Activated naive CD4-positive, alpha-beta T cell treated with anti-CD3 and anti-CD28 coated beads, Interleukin-2, amount 10 ng/mL, durations not matched to agents 7 days and 5 days (primary cell): ENCODE measurements around the gene CAMK2A.
"Not testable (repeated sequence)": the region's sequence is repeated elsewhere in the genome, so short reads cannot be mapped to it uniquely, and the experiment has no call there.

Experiments used
- CTCF ChIA-PET: fragments of 350-600 bp; sonication (Branson Sonifier 250); formaldehyde crosslinking; loops from one replicate; lab custom pipeline; 2021; ENCODE audit warnings: antibody characterized with exemption; lab: Charles Lee
- DNase-seq: peaks from one replicate; pipeline ENCODE4 v3.0.0-alpha.2; 2020
- H3K27ac Mint-ChIP-seq: one replicate; pipeline ENCODE4 v1.8.0; 2021; ENCODE audit warnings: mild to moderate bottlenecking, moderate library complexity, mixed read lengths
- H3K27me3 Mint-ChIP-seq: one replicate; pipeline ENCODE4 v1.8.0; 2021; ENCODE audit warnings: mild to moderate bottlenecking, mixed read lengths
- H3K36me3 Mint-ChIP-seq: one replicate; pipeline ENCODE4 v1.8.0; 2021; ENCODE audit warnings: mixed read lengths
- H3K4me1 Mint-ChIP-seq: one replicate; pipeline ENCODE4 v1.8.0; 2021; ENCODE audit warnings: mixed read lengths
- H3K4me3 Mint-ChIP-seq: one replicate; pipeline ENCODE4 v1.8.0; 2021; ENCODE audit warnings: mild to moderate bottlenecking, moderate library complexity, mixed read lengths
- H3K9me3 Mint-ChIP-seq: one replicate; pipeline ENCODE4 v1.8.0; 2021; ENCODE audit warnings: mixed read lengths

Gene CAMK2A

DNA sequence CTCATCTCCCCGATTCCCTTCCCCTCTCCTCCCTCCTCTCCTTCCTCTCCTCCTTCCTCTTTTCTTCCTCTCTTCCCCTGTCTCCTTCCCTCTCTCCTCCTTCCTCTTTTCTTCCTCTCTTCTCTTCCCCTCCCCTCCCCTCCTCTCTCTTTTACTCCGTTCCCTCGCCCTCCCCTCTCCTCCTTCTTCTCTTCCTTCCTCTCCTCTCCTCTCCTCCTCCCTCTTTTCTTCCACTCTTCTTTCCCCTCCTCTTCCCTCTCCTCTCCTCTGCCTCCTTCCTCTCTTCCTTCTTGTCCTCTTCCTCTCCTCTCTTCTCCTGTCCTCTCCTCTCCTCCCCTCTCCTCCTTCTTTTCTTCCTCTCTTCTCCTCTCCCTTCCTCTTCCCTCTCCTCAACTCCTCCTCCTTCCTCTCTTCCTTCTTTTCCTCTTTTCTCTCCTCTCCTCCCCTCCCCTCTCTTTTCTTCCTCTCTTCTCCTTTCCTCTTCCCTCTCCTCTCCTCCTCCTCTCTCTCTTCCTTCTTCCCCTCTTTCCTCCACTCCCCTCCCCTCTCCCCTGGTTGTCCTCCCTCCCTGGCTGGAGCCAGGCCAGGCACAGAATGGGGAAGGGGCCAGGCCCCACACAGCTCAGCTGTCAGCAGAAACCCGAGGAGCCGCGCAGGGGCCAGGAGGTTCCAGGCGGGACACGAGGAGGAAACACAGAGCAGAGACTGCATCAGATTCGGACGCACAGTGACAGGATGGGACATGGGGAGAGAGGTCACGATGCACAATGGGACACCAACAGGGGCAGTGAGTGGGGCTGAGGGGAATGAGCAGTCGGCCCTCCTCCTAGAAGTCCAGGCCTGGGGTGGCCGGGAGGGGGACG is 48.0 kb downstream of the CAMK2A start:
- H3K27ac Mint-ChIP-seq, result no peak overlapping the region

DNA sequence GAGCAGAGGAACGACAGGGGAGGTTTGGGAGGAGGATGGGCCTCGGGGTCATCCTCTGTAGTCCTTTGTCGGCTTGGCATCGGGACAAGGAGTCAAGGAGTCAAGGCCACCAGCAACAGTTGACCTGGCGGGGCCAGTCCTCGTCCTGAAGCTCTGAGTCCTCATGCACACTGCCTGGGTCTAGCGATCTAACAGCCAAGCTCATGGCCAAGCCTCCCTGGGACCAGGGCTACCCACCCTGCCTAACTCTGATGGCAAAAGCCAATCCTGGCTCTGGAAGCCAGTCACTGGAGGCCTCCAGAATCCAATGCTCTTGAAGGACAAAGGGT is 49.8 kb downstream of the CAMK2A start:
- H3K36me3 Mint-ChIP-seq, result no peaks in the 10 kb centered on the region
- H3K27ac Mint-ChIP-seq, result no peak overlapping the region
- H3K4me1 Mint-ChIP-seq, result no peaks in the 10 kb centered on the region
- peaks cover 21% of the 10 kb centered on the region for H3K27me3 Mint-ChIP-seq
- DNase-seq, result no peak
- no peaks in the 10 kb centered on the region for H3K9me3 Mint-ChIP-seq
- CTCF ChIA-PET, result no interaction called here
- H3K4me3 Mint-ChIP-seq, result no peak overlapping the region

More for the DNA sequence above, 48.0 kb downstream of the CAMK2A start:
- CTCF ChIA-PET, result no interaction called here
- H3K4me3 Mint-ChIP-seq, result no peak overlapping the region
- no peaks in the 10 kb centered on the region for H3K4me1 Mint-ChIP-seq
- H3K36me3 Mint-ChIP-seq, result no peaks in the 10 kb centered on the region
- H3K27me3 Mint-ChIP-seq, result peaks cover 23% of the 10 kb centered on the region
- DNase-seq, result no peak
- no peaks in the 10 kb centered on the region for H3K9me3 Mint-ChIP-seq

DNA sequence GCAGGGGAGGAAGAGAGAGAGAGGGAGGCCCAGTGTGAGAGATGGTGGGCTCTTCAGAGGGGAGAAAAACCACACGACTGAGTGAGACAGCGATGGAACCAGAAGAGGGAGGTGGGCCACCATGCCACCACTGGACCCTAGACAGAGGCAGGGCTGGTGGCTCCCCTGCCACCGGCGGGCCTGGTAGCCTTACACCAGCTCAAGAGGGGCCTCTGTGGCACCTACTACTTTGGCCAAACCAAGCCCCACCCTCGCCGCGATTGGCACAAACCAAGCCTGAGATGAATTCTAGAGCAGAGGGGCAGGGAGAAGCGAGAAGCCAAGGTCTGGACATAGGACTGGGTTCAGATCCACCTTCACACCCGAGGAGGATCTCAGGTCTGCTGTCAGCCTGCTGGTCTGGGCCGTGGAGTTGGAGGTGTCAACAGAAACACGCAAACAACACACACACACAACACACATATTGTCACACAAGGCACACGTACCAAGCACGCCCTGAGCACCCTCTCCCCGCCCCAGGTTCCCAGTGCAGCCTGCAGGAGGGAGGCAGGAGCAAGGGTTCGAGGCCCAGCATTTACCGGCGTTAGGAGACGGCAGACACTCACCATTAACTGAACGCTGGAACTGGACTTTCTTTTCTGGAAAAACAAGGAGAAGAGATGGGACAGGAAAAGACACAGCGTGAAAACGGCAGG is 50.3 kb downstream of the CAMK2A start:
- Mint-ChIP-seq H3K27me3 (peaks cover 16% of the 10 kb centered on the region), H3K4me3 (no peak overlapping the region), H3K27ac (no peak overlapping the region), H3K36me3 (no peaks in the 10 kb centered on the region), H3K4me1 (no peaks in the 10 kb centered on the region), H3K9me3 (no peaks in the 10 kb centered on the region)
- DNase-seq, result no peak
- CTCF ChIA-PET, result no interaction called here

DNA sequence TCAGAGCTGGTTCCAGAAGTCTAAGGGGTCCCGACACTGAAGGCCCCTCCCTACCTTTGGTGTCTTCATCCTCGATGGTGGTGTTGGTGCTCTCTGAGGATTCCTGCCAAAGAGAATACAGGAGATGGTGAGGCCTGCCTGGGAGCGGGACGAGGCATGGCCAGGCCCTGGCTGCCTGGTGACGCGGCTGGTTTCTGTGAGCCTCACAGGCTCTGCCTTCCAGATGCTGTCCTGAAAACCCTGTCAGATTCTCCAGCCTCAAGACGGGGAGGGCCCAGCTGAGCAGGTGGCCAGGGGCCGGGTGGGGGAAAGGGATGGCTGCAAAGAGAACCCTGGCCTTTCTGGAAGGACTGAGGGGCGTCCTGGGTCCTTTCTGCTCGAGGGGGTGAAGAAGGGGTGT is 50.9 kb downstream of the CAMK2A start:
- CTCF ChIA-PET, result no interaction called here
- Mint-ChIP-seq H3K4me3 (no peak overlapping the region), H3K36me3 (no peaks in the 10 kb centered on the region), H3K9me3 (no peaks in the 10 kb centered on the region), H3K4me1 (no peaks in the 10 kb centered on the region), H3K27me3 (peaks cover 18% of the 10 kb centered on the region), H3K27ac (no peak overlapping the region)
- no peak for DNase-seq

DNA sequence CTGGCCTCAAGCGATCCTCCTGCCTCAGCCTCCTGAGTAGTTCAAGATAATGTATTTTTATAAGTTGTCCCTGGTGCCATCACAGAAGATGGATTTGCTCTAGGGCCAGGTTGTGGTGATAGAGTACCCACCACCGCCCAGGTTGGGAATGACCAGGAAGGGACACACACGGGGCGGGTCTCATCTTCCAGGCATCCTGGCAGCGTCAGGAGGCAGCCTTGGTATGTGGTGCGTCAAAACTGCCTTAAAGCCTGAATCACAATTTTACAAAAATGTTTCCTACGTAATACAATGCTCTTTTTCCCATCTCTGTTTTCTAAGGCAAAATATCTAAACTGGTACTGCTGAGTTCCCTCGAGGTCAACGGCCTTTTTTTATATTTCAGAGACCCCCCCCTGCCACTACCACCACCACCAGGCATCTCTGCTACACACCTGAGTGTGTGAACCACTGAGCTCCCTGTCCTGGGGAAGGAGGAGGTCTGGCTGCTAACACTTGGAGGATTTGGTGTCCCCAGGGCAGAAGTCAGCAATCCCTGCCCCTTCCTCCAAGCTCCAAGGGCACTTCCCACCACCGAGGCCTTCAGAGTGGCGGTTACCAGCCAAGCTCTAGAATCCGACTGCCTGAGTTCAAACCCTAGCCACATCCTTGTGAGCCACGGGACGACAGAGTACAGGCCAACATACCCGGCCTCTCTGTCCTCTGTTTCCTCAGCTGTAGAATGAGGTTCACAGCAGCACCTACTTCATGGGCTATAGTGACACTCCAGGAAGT is 52.4 kb downstream of the CAMK2A start:
- CTCF ChIA-PET, result interaction anchor here (0.8 kb wide), 1 partner anchor 189 kb away, joined by 3 read pairs; no protein-coding TSS in a partner anchor
- no peak overlapping the region for H3K4me3 Mint-ChIP-seq
- no peaks in the 10 kb centered on the region for H3K4me1 Mint-ChIP-seq
- no peaks in the 10 kb centered on the region for H3K36me3 Mint-ChIP-seq
- H3K27me3 Mint-ChIP-seq, result peaks cover 12% of the 10 kb centered on the region
- no peak for DNase-seq
- no peaks in the 10 kb centered on the region for H3K9me3 Mint-ChIP-seq
- H3K27ac Mint-ChIP-seq, result no peak overlapping the region

DNA sequence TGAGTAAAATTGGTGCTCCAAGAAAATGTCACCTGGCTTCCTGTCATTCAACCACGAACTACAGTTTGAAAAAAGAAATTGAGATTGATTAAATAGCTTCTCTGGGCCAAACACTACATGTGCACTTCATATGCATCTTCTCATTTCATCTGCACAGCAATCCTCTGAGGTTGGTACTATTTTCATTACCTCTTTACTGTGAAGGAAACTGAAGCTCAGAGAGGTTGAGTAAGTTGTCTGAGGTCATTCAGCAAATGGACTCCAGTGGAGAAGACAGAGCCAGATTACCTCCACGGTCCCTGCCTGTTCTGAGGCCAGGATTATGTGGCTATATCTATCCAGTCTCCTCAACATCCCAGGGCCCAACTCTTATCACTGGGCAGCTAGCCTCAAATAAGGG is 53.3 kb downstream of the CAMK2A start:
- Mint-ChIP-seq H3K36me3 (no peaks in the 10 kb centered on the region), H3K9me3 (no peaks in the 10 kb centered on the region), H3K4me1 (no peaks in the 10 kb centered on the region), H3K27ac (no peak overlapping the region), H3K4me3 (no peak overlapping the region), H3K27me3 (peaks cover 7% of the 10 kb centered on the region)
- DNase-seq, result no peak
- CTCF ChIA-PET, result no interaction called here

DNA sequence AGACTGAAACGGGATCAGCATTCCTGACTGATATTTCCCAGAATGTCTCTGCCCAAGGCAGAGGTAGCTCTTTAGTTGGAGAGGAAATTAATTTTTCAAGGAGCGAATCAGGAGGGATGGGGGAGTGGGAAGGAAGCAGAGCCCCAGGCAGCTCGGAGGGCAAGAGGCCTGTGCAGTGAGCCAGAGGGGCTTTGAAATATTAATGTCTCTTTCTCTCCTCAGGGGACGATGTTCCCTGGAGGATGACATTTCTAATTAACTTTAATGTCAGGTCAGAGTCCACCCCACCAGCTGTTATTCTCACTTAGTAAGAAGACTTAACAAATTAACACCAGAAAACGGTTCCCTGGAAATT is 54.1 kb downstream of the CAMK2A start:
- Mint-ChIP-seq H3K4me1 (no peaks in the 10 kb centered on the region), H3K27me3 (peaks cover 4% of the 10 kb centered on the region), H3K36me3 (no peaks in the 10 kb centered on the region)

DNA sequence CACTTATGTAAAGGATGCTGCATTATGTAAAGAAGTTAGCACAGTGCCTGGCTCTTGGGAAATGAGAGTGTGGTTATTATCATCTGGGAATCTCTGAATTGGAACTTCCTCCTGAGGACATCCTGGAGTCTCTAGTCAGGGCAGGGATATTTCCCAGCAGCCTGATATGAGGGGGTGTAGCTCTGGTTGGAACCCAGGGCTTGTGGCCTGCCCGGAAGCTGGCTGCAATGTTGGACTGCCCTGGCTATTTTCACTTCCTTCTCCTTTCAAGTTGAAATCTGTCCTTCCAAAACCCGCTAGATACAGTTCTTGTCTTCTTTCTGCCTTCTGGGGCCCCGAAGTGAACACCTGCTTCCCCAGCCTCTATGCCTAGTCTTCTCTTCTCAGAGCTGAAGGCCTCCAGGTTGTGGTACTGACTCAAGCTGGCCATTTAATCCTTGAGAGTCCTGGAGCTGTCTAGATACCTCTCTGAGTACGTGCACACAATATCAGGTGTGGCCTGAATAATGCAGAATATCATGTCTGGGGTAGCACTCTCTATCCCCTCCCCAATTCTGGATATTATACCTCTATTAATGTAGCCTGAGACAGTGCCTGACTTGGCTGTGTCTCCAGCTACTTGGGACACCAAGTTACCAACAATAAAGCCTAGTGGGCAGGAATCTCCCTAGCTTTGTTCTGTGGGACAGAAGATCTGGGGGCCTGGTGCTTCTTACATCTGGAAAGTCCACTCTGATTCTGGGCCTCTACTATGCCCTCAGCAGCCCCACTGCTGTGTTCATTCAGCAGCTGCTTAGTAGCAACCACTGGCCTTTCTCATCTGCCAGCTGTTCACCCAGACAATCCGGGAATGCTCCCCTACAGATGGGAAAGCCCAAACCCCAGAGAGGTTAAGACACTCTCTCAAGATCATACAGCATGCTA is 54.7 kb downstream of the CAMK2A start:
- CTCF ChIA-PET, result interaction anchor here (1.2 kb wide), 1 partner anchor 115 kb away, joined by 3 read pairs; no protein-coding TSS in a partner anchor
- no peaks in the 10 kb centered on the region for H3K9me3 Mint-ChIP-seq
- H3K4me1 Mint-ChIP-seq, result no peaks in the 10 kb centered on the region
- H3K4me3 Mint-ChIP-seq, result no peak overlapping the region
- H3K27ac Mint-ChIP-seq, result no peak overlapping the region
- no peaks in the 10 kb centered on the region for H3K36me3 Mint-ChIP-seq
- DNase-seq, result no peak
- peaks cover 4% of the 10 kb centered on the region for H3K27me3 Mint-ChIP-seq

More for the DNA sequence above, 54.1 kb downstream of the CAMK2A start:
- no peaks in the 10 kb centered on the region for H3K9me3 Mint-ChIP-seq
- H3K4me3 Mint-ChIP-seq, result no peak overlapping the region
- CTCF ChIA-PET, result interaction anchor here (1.2 kb wide), 1 partner anchor 114 kb away, joined by 3 read pairs; no protein-coding TSS in a partner anchor
- DNase-seq, result no peak
- no peak overlapping the region for H3K27ac Mint-ChIP-seq

DNA sequence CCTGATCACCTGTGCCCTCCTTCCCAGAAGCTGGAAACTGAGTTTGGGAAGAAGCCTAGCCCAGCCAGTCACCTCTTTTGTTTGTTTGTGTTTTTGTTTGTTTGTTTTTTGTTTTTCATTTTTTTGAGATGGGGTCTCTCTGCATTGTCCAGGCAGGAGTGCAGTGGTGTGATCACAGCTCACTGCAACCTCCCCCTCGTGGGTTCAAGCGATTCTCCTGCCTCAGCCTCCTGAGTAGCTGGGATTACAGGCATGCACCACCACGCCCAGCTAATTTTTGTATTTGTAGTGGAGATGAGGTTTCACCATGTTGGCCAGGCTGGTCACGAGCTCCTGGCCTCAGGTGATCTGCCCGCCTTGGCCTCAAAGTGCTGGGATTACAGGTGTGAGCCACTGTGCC is 55.9 kb downstream of the CAMK2A start:
- CTCF ChIA-PET, result interaction anchor here (1.5 kb wide), 1 partner anchor 10 kb away, joined by 3 read pairs; no protein-coding TSS in a partner anchor
- not testable (repeated sequence) for H3K36me3 Mint-ChIP-seq, H3K4me3 Mint-ChIP-seq, H3K4me1 Mint-ChIP-seq, H3K27ac Mint-ChIP-seq, H3K9me3 Mint-ChIP-seq, DNase-seq, H3K27me3 Mint-ChIP-seq

DNA sequence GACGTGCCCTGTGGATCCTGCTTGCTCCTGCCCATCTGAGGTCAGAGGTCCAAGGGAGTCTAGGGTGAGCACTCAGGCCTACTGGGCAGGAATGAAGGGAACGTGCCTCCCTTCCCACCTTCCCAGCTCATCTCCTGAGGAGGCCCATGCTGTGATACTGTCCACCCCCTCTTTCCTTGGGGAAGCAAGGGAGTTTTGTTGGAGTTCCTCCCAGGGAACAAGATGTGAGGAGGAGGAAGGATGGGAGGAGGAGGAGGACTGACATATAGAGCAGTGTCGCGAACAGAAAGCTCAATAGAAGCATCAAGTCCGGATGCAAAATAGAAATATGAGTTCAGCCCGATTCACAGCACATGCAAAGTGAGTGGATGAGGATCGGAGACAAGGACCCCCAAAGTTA is 58.7 kb downstream of the CAMK2A start:
- peaks cover 4% of the 10 kb centered on the region for H3K27me3 Mint-ChIP-seq

DNA sequence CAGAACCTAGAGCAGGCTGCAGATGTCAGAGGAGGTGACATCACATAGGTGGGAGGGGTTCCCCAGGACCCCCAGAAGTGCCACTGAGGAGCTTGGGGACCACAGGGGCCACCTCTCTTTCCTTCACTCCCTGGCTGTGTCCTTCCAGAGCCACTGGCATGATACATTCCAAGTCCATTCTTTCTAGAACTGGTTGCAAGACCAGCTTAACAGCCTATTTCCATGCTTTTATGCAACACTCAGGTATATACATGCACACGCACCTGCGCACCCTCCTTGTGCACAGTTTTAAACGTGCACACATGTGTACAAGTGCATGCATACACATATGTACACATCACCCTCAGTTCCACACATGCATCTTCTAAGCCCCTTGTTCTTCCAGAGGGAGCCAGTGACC is 60.0 kb downstream of the CAMK2A start:
- Mint-ChIP-seq H3K9me3 (no peaks in the 10 kb centered on the region), H3K27me3 (peaks cover 4% of the 10 kb centered on the region), H3K4me3 (no peak overlapping the region), H3K36me3 (no peaks in the 10 kb centered on the region), H3K4me1 (no peaks in the 10 kb centered on the region), H3K27ac (no peak overlapping the region)
- no peak for DNase-seq
- CTCF ChIA-PET, result interaction anchor here (1.7 kb wide), 1 partner anchor 11 kb away, joined by 7 read pairs; no protein-coding TSS in a partner anchor

More for the DNA sequence above, 58.7 kb downstream of the CAMK2A start:
- Mint-ChIP-seq H3K27ac (no peak overlapping the region), H3K36me3 (no peaks in the 10 kb centered on the region), H3K4me3 (no peak overlapping the region), H3K4me1 (no peaks in the 10 kb centered on the region), H3K9me3 (no peaks in the 10 kb centered on the region)
- DNase-seq, result no peak
- CTCF ChIA-PET, result interaction anchor here (1.7 kb wide), 1 partner anchor 12 kb away, joined by 7 read pairs; no protein-coding TSS in a partner anchor

DNA sequence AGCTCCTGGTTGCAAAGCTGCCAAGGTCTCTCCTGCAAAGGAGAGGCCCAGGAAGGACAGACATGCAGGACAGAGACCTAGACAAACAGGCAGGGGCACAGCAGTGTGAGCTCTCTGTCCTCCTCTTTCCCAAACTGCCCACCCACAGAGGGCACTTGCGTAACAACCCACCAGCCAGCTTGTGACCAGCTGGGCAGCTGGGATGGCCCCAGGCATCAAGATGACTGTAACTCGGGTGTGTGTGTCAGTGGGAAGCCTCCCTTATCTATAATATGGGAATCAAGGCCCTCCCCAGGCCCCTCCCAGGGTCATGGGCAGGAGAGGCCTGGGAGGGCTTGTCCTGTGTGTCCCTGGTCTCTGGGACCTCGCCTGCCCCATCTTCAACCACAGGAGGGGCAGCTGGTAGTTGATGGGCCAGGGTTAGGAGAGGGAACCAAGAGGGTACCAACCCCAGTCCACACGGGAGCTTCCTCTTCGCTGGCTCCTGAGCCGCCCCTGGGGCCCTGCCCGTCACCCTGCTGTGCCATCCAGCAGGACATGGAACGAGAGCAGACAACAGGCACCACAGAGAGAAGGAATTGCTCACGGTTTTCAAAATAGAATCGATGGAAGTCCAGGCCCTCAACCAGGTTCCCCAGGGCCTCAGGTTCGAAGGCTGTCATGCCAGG is 61.8 kb downstream of the CAMK2A start:
- H3K27me3 Mint-ChIP-seq, result no peaks in the 10 kb centered on the region
- no peak overlapping the region for H3K4me3 Mint-ChIP-seq
- H3K27ac Mint-ChIP-seq, result no peak overlapping the region
- no peaks in the 10 kb centered on the region for H3K9me3 Mint-ChIP-seq
- H3K36me3 Mint-ChIP-seq, result no peaks in the 10 kb centered on the region
- CTCF ChIA-PET, result interaction anchor here (1.4 kb wide), 1 partner anchor 9 kb away, joined by 4 read pairs; no protein-coding TSS in a partner anchor
- H3K4me1 Mint-ChIP-seq, result no peaks in the 10 kb centered on the region
- no peak for DNase-seq

DNA sequence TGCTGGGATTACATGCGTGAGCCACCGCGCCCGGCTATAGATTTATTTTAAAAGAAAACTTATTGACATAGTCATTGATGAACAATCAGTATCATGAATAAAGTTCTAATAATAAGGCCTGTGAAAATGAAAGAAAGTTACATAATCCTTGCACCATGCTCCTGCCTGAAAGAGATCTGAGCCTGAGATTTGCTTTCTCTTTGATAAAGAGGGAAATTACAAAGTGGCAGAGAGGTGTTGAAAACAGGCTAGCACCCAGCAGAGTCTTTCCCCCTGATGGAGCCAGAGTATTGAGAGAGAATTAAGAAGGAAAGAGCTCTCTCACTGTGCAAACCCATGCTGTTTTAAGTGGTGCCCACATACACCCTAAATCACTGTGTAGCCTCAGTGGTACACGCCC is 62.5 kb downstream of the CAMK2A start:
- DNase-seq, result no peak
- CTCF ChIA-PET, result interaction anchor here (1.4 kb wide), 1 partner anchor 9 kb away, joined by 4 read pairs; no protein-coding TSS in a partner anchor
- H3K4me3 Mint-ChIP-seq, result no peak overlapping the region
- H3K9me3 Mint-ChIP-seq, result no peaks in the 10 kb centered on the region
- H3K27ac Mint-ChIP-seq, result no peak overlapping the region
- H3K27me3 Mint-ChIP-seq, result no peaks in the 10 kb centered on the region
- no peaks in the 10 kb centered on the region for H3K4me1 Mint-ChIP-seq
- no peaks in the 10 kb centered on the region for H3K36me3 Mint-ChIP-seq
